Endothelial cell of umbilical vein (primary cell): ENCODE measurements around the gene SLC25A53. TPM values are rescaled to one million over a fixed set of nuclear protein-coding genes. Genes with fewer than 3 reads are reported as not detected.

Source experiments
- BruUV-seq: library from RNA; stranded (reverse); fragments of 400-500 nt; replicated peaks from 2 replicates; lab custom pipeline; 2021; lab: Mats Ljungman, UMichigan
- CTCF ChIA-PET: fragments of 300-600, 350-600 bp; sonication (Branson Sonifier 250); formaldehyde crosslinking; loops from one replicate; lab custom pipeline; 2021; ENCODE audit warnings: antibody characterized with exemption, inconsistent platforms; lab: Charles Lee
- POLR2A ChIA-PET: fragments of 300-600, 350-600 bp; sonication (Branson Sonifier 250); formaldehyde crosslinking; loops from one replicate; lab custom pipeline; 2021; ENCODE audit warnings: antibody characterized with exemption, inconsistent platforms; lab: Charles Lee
- DNase-seq: peaks from one replicate; pipeline ENCODE4 v3.0.0-alpha.2; 2011; ENCODE audit warnings: low read depth, low spot score
- FAIRE-seq: peaks from 2 replicates; lab custom pipeline; 2011; peaks lifted over from hg19 to GRCh38; lab: Jason Lieb, UNC
- H2AFZ ChIP-seq: 2 replicates; pipeline ENCODE4 v1.6.0; 2012; ENCODE audit warnings: low read depth, low read length, control low read depth, inconsistent platforms
- H3K27ac ChIP-seq: 2 replicates; pipeline ENCODE4 v1.5.1; 2011; ENCODE audit warnings: low read depth, mild to moderate bottlenecking, control low read depth, low read length, moderate library complexity; ENCODE audit not compliant: insufficient read depth
- H3K27me3 ChIP-seq, 2 experiments: 2 replicates each; pipeline versions ENCODE4 v1.6.0 to v1.6.1; 2011; ENCODE audit warnings: low read length in 2 of 2, mixed read lengths in 1 of 2; ENCODE audit not compliant: control insufficient read depth in 2 of 2, insufficient read depth in 2 of 2
- H3K36me3 ChIP-seq, 2 experiments: 2 replicates in 1 of 2; 3 replicates in 1 of 2; pipeline ENCODE4 v1.5.1; 2011; ENCODE audit warnings: low read length in 2 of 2, mild to moderate bottlenecking in 1 of 2, moderate library complexity in 1 of 2; ENCODE audit not compliant: control insufficient read depth in 2 of 2, insufficient read depth in 2 of 2; ENCODE audit errors: extremely low read depth in 1 of 2
- H3K4me1 ChIP-seq: 3 replicates; pipeline ENCODE4 v1.5.1; 2011; ENCODE audit warnings: mild to moderate bottlenecking, low read length; ENCODE audit not compliant: control insufficient read depth, insufficient read depth; ENCODE audit errors: extremely low read depth
- H3K4me2 ChIP-seq: 2 replicates; pipeline ENCODE4 v1.6.1; 2011; ENCODE audit warnings: low read length, control low read depth, mixed read lengths; ENCODE audit not compliant: insufficient read depth
- H3K4me3 ChIP-seq, 3 experiments: fragments of 200-600 bp in 1 of 3; sonication (generic), shearing (Covaris generic) in 1 of 3; replicated peaks in 1 of 3; 2 replicates each; pipeline ENCODE4 v1.5.1; 2011 to 2016; ENCODE audit warnings: control low read depth in 3 of 3, low read length in 3 of 3, mild to moderate bottlenecking in 2 of 3, inconsistent platforms in 1 of 3, low read depth in 1 of 3, moderate library complexity in 1 of 3; ENCODE audit not compliant: insufficient read depth in 1 of 3
- H3K79me2 ChIP-seq: 2 replicates; pipeline ENCODE4 v1.6.0; 2012; ENCODE audit warnings: low read length, inconsistent platforms; ENCODE audit not compliant: control insufficient read depth, insufficient read depth
- H3K9ac ChIP-seq: replicated peaks from 2 replicates; pipeline ENCODE3; 2011; ENCODE audit warnings: low read length, control low read depth; ENCODE audit not compliant: insufficient read depth; ENCODE audit errors: extremely low read depth
- H3K9me1 ChIP-seq: replicated peaks from 3 replicates; pipeline ENCODE4 v1.6.0; 2011; ENCODE audit warnings: mild to moderate bottlenecking, low read length; ENCODE audit not compliant: control insufficient read depth, insufficient read depth; ENCODE audit errors: extremely low read depth
- H3K9me3 ChIP-seq: replicated peaks from 2 replicates; pipeline ENCODE4 v1.5.1; 2012; ENCODE audit warnings: low read length, inconsistent platforms; ENCODE audit not compliant: control insufficient read depth, insufficient read depth
- H4K20me1 ChIP-seq: replicated peaks from 2 replicates; pipeline ENCODE3; 2011; ENCODE audit warnings: mild to moderate bottlenecking, low read length; ENCODE audit not compliant: control insufficient read depth, insufficient read depth; ENCODE audit errors: extremely low read depth
- EZH2 ChIP-seq: IDR thresholded peaks from 2 replicates; pipeline ENCODE4 v1.6.1; 2012; ENCODE audit warnings: borderline replicate concordance, low read depth, mild to moderate bottlenecking, moderate library complexity, low read length, inconsistent platforms; ENCODE audit not compliant: severe bottlenecking
- JUN ChIP-seq: IDR thresholded peaks from 2 replicates; pipeline ENCODE4 v1.6.1; 2011; ENCODE audit warnings: borderline replicate concordance, low read depth; ENCODE audit not compliant: insufficient read length, insufficient read depth
- MYC ChIP-seq: IDR thresholded peaks from one replicate; pipeline ENCODE4 v1.6.1; 2011; ENCODE audit warnings: mild to moderate bottlenecking, low read depth, low read length
- POLR2A ChIP-seq: IDR thresholded peaks from 2 replicates; pipeline ENCODE4 v1.6.1; 2012; ENCODE audit warnings: low read depth, mild to moderate bottlenecking, control low read depth, low read length
- POLR2AphosphoS5 ChIP-seq: IDR thresholded peaks from 2 replicates; pipeline ENCODE4 v1.6.1; 2012; ENCODE audit warnings: low read depth, mild to moderate bottlenecking, control low read depth, low read length, moderate library complexity; ENCODE audit not compliant: insufficient read depth
- dilution Hi-C: fragments of 300-500 bp; cut with MboI; formaldehyde crosslinking; loops from one replicate; pipeline ENCODE4 v1.15.0; 2019; ENCODE audit warnings: low sequenced_read_pairs; ENCODE audit not compliant: extremely low pct_ligation_motif_present
- intact Hi-C: fragments of 100-400 bp; cut with micrococcal nuclease; formaldehyde crosslinking; loops from one replicate; pipeline ENCODE4 v1.10.0; 2022
- polyA plus RNA-seq, 4 experiments: library from polyadenylated mRNA; depleted of rRNA in 3 of 4; stranded (reverse) in 3 of 4; unstranded in 1 of 4; fragments of >200 nt; gene quantifications; 2 replicates each; pipeline versions ENCODE4 v1.2.1 to v1.2.3, GENCODE V29; 2011 to 2012; ENCODE audit warnings: missing spikeins in 1 of 4
- total RNA-seq: library from RNA; stranded (reverse); gene quantifications from 2 replicates; pipeline ENCODE4 v1.2.3, GENCODE V29; 2021
- TF ChIP-seq, protein P1 (sequence below): IDR thresholded peaks from 2 replicates; pipeline ENCODE4 v1.6.1; 2011; ENCODE audit not compliant: insufficient read depth, insufficient read length
- TF ChIP-seq, protein P2 (sequence below), 2 donors: IDR thresholded peaks; 1 replicate in 1 of 2; 2 replicates in 1 of 2; pipeline ENCODE4 v1.5.1; 2011; ENCODE audit warnings: low read length in 2 of 2, mild to moderate bottlenecking in 2 of 2, moderate library complexity in 2 of 2, control low read depth in 1 of 2, inconsistent platforms in 1 of 2, low read depth in 1 of 2; ENCODE audit not compliant: insufficient read depth in 1 of 2; ENCODE audit errors: extremely low read depth in 1 of 2

The SLC25A53 gene
- total and polyA plus RNA-seq, 2 donors (not counting 3 experiments of a cell fraction or from before 2014, with no cell fraction given), result 4.6 to 6.3 TPM

DNA sequence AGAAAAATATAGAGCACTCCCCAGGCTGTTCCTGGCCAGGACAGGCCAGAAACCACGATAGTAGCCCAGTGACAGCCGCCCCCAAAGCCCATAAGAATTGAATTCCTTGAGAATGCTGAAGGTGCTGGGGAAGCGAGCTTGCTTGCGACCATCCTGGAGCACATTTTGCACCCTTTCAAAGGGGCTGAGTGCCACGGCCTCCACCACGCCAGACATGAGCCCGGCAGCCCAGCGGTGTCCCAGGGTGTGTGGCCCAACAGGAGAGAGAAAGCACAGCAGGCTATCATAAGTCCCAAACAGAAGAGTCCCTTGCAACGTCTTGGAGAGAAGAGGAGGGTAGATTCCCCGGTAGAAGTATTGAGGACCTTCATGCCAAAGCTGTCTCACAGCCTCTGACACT is 52.1 kb downstream of the SLC25A53 start:
- no peaks in the 10 kb centered on the region for H4K20me1 ChIP-seq
- no peaks in the 10 kb centered on the region for H3K4me1 ChIP-seq
- POLR2A ChIA-PET, result no interaction called here
- no peak overlapping the region for H3K4me3 ChIP-seq
- no peaks in the 10 kb centered on the region for H3K79me2 ChIP-seq
- TF ChIP-seq JUN (no peak), POLR2A (no peak), EZH2 (no peak), MYC (no peak), POLR2AphosphoS5 (no peak)
- TF ChIP-seq, protein P1, sequence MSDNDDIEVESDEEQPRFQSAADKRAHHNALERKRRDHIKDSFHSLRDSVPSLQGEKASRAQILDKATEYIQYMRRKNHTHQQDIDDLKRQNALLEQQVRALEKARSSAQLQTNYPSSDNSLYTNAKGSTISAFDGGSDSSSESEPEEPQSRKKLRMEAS, result no peak
- TF ChIP-seq, protein P2, sequence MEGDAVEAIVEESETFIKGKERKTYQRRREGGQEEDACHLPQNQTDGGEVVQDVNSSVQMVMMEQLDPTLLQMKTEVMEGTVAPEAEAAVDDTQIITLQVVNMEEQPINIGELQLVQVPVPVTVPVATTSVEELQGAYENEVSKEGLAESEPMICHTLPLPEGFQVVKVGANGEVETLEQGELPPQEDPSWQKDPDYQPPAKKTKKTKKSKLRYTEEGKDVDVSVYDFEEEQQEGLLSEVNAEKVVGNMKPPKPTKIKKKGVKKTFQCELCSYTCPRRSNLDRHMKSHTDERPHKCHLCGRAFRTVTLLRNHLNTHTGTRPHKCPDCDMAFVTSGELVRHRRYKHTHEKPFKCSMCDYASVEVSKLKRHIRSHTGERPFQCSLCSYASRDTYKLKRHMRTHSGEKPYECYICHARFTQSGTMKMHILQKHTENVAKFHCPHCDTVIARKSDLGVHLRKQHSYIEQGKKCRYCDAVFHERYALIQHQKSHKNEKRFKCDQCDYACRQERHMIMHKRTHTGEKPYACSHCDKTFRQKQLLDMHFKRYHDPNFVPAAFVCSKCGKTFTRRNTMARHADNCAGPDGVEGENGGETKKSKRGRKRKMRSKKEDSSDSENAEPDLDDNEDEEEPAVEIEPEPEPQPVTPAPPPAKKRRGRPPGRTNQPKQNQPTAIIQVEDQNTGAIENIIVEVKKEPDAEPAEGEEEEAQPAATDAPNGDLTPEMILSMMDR (IDR thresholded peaks at IDR 0.05; ENCODE audit: extremely low read depth in 1 of 2, insufficient read depth in 1 of 2, low read depth in 1 of 2, low read length in 2 of 2), result no peak
- dilution Hi-C loops, result no loop called here
- no peak overlapping the region for H3K27ac ChIP-seq
- no peaks in the 10 kb centered on the region for H3K9me3 ChIP-seq
- no TSS peak for BruUV-seq
- H3K9ac ChIP-seq, result no peak overlapping the region
- no peak overlapping the region for H3K4me2 ChIP-seq
- H3K36me3 ChIP-seq, result no peaks in the 10 kb centered on the region
- CTCF ChIA-PET, result no interaction called here
- no peak for DNase-seq
- H3K27me3 ChIP-seq, result no peaks in the 10 kb centered on the region
- FAIRE-seq, result no peak
- H2AFZ ChIP-seq, result no peak overlapping the region
- no peaks in the 10 kb centered on the region for H3K9me1 ChIP-seq
- intact Hi-C loops, result no loop called here
